Osteocyte (in vitro differentiated cells): ENCODE data around the gene TIGIT. TPM values are rescaled to one million over a fixed set of nuclear protein-coding genes. Genes with fewer than 3 reads are reported as not detected.
"Not testable (repeated sequence)": the region's sequence is repeated elsewhere in the genome, so short reads cannot be mapped to it uniquely, and the experiment has no call there.

Experiments used
- DNase-seq: peaks from one replicate; pipeline ENCODE4 v3.0.0; 2021; ENCODE audit warnings: mixed read lengths; ENCODE audit not compliant: unreplicated experiment; ENCODE audit errors: extremely low spot score
- H3K27ac Mint-ChIP-seq: one replicate; pipeline ENCODE4 v1.8.0; 2021; ENCODE audit warnings: mild to moderate bottlenecking, mixed read lengths; ENCODE audit not compliant: unreplicated experiment
- H3K27me3 Mint-ChIP-seq: one replicate; pipeline ENCODE4 v1.8.0; 2021; ENCODE audit warnings: mixed read lengths; ENCODE audit not compliant: unreplicated experiment
- H3K36me3 Mint-ChIP-seq: one replicate; pipeline ENCODE4 v1.8.0; 2021; ENCODE audit warnings: mixed read lengths; ENCODE audit not compliant: unreplicated experiment
- H3K4me1 Mint-ChIP-seq: one replicate; pipeline ENCODE4 v1.8.0; 2021; ENCODE audit warnings: mixed read lengths; ENCODE audit not compliant: unreplicated experiment
- H3K4me3 Mint-ChIP-seq: one replicate; pipeline ENCODE4 v1.8.0; 2021; ENCODE audit warnings: mild to moderate bottlenecking, moderate library complexity, mixed read lengths; ENCODE audit not compliant: unreplicated experiment
- H3K9me3 Mint-ChIP-seq: one replicate; pipeline ENCODE4 v1.8.0; 2021; ENCODE audit warnings: mixed read lengths; ENCODE audit not compliant: unreplicated experiment
- total RNA-seq: library from RNA; stranded (reverse); gene quantifications from 2 replicates; pipeline ENCODE4 v1.2.1, GENCODE V29; 2021
- TF ChIP-seq, protein P1 (sequence below): fragments of 200-600 bp; sonication (generic); IDR thresholded peaks from 2 replicates; pipeline ENCODE4 v1.5.0; 2021; ENCODE audit warnings: antibody characterized with exemption, mild to moderate bottlenecking, moderate library complexity

TIGIT gene
- total RNA-seq, 1 donor from 2014 or later, result not detected

DNA sequence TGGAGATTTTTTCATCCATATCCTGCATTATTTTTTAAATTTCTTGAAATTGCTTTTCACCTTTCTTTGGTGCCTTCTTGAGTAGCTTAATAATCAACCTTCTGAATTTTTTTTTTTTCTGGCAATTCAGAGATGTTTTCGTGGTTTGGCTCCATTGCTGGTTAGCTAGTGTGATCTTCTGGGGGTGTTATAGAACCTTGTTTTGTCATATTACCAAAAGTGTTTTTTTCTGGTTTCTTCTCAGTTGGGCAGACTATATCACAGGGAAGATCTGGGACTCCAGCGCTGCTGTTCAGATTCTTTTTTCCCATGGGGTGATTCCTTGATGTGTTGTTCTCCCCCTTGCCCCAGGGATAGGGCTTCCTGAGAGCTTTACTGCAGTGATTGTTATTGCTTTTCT, 23.8 kb upstream of the TIGIT start:
- no peak overlapping the region for H3K27ac Mint-ChIP-seq
- TF ChIP-seq, protein P1, sequence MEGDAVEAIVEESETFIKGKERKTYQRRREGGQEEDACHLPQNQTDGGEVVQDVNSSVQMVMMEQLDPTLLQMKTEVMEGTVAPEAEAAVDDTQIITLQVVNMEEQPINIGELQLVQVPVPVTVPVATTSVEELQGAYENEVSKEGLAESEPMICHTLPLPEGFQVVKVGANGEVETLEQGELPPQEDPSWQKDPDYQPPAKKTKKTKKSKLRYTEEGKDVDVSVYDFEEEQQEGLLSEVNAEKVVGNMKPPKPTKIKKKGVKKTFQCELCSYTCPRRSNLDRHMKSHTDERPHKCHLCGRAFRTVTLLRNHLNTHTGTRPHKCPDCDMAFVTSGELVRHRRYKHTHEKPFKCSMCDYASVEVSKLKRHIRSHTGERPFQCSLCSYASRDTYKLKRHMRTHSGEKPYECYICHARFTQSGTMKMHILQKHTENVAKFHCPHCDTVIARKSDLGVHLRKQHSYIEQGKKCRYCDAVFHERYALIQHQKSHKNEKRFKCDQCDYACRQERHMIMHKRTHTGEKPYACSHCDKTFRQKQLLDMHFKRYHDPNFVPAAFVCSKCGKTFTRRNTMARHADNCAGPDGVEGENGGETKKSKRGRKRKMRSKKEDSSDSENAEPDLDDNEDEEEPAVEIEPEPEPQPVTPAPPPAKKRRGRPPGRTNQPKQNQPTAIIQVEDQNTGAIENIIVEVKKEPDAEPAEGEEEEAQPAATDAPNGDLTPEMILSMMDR, result no peak
- H3K9me3 Mint-ChIP-seq, result peaks cover 37% of the 10 kb centered on the region
- H3K36me3 Mint-ChIP-seq, result no peaks in the 10 kb centered on the region
- no peaks in the 10 kb centered on the region for H3K27me3 Mint-ChIP-seq
- H3K4me1 Mint-ChIP-seq, result no peaks in the 10 kb centered on the region
- H3K4me3 Mint-ChIP-seq, result no peak overlapping the region
- no peak for DNase-seq

DNA sequence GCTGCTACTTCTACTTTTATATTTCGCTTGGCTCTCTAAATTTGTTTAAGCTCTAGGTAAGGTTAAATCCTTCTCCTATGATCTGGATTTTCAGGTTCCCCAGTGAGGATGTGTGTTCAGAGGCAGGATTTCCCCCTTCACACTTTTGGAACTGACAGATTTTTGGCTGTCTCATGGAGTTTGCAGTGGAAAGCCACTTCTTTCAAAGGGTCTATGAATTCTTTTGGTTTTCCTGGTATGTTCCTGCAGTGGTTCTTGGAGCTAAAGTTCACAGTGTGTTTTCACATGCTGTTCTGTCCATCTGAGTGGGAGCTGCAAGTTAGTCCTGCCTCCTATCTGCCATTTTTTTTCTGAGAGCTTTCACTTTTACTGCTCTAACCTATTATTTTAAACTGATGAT, 21.6 kb upstream of the TIGIT start:
- no peak for DNase-seq
- no peaks in the 10 kb centered on the region for H3K27me3 Mint-ChIP-seq
- H3K4me1 Mint-ChIP-seq, result no peaks in the 10 kb centered on the region
- H3K36me3 Mint-ChIP-seq, result no peaks in the 10 kb centered on the region
- peaks cover 43% of the 10 kb centered on the region for H3K9me3 Mint-ChIP-seq
- no peak overlapping the region for H3K27ac Mint-ChIP-seq
- H3K4me3 Mint-ChIP-seq, result no peak overlapping the region
- TF ChIP-seq, protein P1, result no peak

DNA sequence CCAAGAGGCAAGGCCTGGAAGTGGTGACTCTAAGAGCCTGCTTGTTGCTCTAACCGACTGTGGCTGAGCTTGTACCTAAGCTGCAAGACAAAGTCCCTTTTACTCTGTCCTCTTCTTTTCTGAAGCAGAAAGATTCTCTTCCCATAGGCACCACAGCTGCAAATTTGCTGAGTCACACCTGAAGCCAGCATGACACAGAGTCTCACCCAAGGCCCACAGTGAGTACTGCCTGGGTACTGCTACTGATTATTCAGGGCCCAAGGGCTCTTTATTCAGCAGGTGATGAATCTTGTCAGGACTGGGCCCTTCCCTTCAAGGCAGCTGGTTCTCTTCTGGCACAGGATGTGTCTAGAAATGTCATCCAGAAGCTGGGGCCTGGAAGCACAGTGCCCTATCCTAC, 18.9 kb upstream of the TIGIT start:
- H3K4me1 Mint-ChIP-seq, result no peaks in the 10 kb centered on the region
- H3K27ac Mint-ChIP-seq, result no peak overlapping the region

DNA sequence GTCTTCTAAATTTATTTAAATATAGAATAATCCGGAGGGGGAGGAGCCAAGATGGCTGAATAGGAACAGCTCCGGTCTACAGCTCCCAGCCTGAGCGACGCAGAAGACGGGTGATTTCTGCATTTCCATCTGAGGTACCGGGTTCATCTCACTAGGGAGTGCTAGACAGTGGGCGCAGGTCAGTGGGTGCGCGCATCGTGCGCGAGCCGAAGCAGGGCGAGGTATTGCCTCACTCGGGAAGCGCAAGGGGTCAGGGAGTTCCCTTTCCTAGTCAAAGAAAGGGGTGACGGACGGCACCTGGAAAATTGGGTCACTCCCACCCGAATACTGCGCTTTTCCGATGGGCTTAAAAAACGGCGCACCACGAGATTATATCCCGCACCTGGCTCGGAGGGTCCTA, 17.0 kb upstream of the TIGIT start:
- DNase-seq, H3K4me1 Mint-ChIP-seq, H3K27ac Mint-ChIP-seq, H3K4me3 Mint-ChIP-seq, H3K27me3 Mint-ChIP-seq, H3K36me3 Mint-ChIP-seq: not testable (repeated sequence)
- H3K9me3 Mint-ChIP-seq, result peaks cover 26% of the 10 kb centered on the region

More for the DNA sequence above, 18.9 kb upstream of the TIGIT start:
- Mint-ChIP-seq H3K36me3 (no peaks in the 10 kb centered on the region), H3K9me3 (peaks cover 28% of the 10 kb centered on the region), H3K4me3 (no peak overlapping the region), H3K27me3 (no peaks in the 10 kb centered on the region)
- no peak for DNase-seq
- TF ChIP-seq, protein P1, result no peak

DNA sequence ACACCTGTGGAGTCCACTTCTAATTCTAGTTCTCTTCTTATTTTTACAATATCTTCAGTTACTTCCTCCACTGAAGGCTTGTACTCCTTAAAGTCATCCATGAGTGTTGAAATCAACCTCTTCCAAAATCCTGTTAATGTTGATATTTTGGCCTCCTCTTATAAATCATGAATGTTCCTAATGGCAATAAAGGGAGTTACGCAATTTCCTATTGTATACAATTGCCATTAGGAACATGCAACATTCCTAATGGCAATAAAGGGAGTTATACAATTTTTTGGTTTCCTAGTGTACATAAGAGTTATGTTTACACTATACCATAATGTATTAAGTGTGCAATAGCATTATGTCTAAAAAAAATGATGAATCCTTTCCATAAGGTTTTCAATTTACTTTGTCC, 9.2 kb upstream of the TIGIT start:
- no peaks in the 10 kb centered on the region for H3K36me3 Mint-ChIP-seq
- no peak for DNase-seq
- no peaks in the 10 kb centered on the region for H3K4me1 Mint-ChIP-seq
- peaks cover 23% of the 10 kb centered on the region for H3K27me3 Mint-ChIP-seq
- TF ChIP-seq, protein P1, result no peak
- no peak overlapping the region for H3K27ac Mint-ChIP-seq
- no peaks in the 10 kb centered on the region for H3K9me3 Mint-ChIP-seq
- H3K4me3 Mint-ChIP-seq, result no peak overlapping the region

DNA sequence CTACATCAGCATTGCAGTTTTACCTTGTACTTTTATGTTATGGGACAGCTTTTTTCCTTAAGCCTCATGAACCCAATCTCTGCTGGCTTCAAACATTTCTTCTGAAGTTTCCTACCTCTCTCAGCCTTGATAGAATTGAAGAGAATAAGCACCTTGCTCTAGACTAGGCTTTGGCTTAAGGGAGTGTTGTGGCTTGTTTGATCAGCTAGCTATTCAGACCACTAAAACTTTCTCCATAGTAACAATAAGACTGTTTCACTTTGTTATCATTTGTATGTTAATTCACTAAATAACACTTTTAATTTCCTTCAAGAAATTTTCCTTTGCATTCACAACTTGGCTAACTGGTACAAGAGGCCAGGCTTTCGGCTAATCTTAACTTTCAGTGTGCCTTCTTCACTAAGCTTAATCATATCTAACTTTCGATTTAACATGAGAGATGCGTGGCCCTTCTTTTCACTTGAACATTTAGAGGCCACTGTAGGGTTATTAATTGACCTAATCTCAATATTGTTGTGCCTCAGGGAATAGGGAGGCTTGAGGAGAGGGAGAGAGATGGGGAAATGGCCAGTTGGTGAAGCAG, 8.1 kb upstream of the TIGIT start:
- Mint-ChIP-seq H3K4me1 (no peaks in the 10 kb centered on the region), H3K27me3 (peaks cover 23% of the 10 kb centered on the region), H3K27ac (no peak overlapping the region), H3K4me3 (no peak overlapping the region), H3K9me3 (no peaks in the 10 kb centered on the region), H3K36me3 (no peaks in the 10 kb centered on the region)
- DNase-seq, result no peak
- TF ChIP-seq, protein P1, result no peak
